GM18873 (cell line): Measurements from ENCODE around the gene TSPAN12.
"Not testable (repeated sequence)": the region's sequence is repeated elsewhere in the genome, so short reads cannot be mapped to it uniquely, and the experiment has no call there.

Source experiments
- ATAC-seq: cut with Tn5 transposase; IDR thresholded peaks from one replicate; pipeline ENCODE4 v1.9.1; 2021; ENCODE audit warnings: mild to moderate bottlenecking, moderate library complexity, moderate number of reproducible peaks; ENCODE audit not compliant: unreplicated experiment, low FRiP score

The TSPAN12 gene, protein sequence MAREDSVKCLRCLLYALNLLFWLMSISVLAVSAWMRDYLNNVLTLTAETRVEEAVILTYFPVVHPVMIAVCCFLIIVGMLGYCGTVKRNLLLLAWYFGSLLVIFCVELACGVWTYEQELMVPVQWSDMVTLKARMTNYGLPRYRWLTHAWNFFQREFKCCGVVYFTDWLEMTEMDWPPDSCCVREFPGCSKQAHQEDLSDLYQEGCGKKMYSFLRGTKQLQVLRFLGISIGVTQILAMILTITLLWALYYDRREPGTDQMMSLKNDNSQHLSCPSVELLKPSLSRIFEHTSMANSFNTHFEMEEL

DNA sequence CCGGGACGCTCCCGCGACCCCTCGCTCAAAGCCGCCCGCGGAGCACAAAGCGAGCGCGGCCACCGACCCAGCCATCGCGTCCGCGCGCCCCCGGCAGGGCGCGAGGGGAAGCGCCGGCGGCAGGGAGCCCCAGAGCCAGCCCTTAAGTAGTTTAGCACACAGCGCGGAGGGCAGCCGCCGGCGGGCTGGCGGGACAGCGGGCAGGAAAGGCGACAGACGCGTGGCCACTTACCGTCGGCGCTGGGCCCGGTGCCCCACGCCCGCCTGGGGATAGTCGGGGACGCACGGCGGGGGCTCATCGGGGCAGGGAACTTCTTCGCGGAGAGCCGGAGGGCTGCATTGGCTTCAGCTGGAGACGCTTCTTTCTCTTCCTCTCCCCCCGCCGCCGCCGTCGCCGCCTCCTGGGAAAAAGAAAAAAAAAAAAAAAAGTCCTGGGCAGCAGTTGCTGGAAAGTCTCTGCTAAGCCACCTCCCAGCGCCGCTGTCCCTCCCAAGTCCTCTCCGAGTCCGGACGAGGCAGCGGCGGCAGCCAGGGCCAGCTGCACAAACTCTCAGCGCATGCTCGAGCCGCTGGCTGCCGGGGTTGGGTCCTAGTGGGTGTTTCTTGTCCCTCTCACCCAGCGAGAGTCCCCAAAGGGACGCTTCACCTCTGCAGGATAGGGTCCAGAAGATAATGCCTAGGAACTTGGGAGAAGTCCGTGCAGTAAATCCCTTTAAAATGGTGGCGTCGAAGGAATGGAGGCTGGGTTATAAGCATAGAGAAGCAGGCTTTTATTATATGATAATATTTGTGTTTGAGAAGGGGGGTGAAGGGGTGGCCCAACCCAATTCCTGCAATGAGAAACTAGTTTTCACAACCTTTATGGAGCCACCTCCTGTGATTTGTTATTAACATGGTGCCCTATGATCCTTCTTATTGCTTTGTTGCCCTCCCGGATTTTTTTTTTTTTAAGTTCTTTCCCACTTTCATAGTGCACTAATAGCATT, at the start of gene TSPAN12:
Gene TSPAN12, minus strand, starts transcription at position 557 of the 986 bp plus-strand sequence. CDS start 1,381 bp downstream, outside the sequence.
- ATAC-seq: peak; percentile 62

DNA sequence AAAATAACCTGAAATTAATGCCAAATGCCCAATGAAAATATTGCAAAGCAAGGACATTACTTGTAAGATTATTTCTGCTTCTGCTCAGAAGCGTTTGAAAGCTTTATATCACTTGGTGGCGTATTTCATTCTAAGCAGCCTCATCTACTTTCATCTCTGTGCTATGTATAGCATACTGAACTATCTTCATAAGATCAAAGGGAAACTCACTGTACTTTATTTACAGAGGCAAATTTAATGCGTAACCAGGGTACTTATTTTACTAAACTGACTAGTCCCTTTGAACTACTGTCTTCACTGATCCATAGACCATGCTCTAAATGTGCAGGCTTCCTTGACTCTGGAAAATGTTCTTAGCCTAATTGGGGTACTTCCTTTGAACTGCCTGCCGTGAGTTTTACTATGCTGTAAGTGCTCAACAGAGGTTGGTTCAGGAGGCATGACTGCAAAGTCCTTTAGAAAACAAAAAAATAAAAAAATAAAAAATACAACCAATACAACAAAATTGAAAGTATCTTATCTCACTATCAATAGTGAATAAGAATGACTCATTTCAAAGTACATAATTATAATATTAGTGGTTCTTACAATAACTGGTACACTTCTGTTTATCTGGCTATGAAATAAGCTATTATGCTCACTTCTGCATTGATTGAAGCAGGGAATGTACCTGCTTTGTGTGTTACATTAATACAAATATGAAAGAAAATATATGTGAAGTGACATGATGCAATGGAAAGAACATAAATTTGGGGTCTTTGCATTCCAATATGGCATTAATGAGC, 41.0 kb upstream of the TSPAN12 start:
- no peak for ATAC-seq

GRCh38 chr7:120895253-120895652, 37.3 kb upstream of the TSPAN12 start:
- not testable (repeated sequence) for ATAC-seq

DNA sequence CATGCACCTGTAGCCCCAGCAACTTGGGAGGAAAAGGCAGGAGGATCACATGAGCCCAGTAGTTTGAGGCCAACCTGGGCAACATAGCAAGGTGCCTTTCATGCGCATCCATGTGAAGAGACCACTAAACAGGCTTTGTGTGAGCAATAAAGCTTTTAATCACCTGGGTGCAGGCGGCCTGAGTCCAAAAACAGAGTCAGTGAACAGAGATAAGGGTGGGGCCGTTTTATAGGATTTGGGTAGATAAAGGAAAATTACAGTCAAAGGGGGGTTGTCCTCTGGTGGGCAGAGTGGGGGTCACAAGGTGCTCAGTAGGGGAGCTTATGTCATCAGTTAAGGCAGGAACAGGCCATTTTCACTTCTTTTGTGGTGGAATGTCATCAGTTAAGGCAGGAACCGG, 27.7 kb upstream of the TSPAN12 start:
- not testable (repeated sequence) for ATAC-seq

DNA sequence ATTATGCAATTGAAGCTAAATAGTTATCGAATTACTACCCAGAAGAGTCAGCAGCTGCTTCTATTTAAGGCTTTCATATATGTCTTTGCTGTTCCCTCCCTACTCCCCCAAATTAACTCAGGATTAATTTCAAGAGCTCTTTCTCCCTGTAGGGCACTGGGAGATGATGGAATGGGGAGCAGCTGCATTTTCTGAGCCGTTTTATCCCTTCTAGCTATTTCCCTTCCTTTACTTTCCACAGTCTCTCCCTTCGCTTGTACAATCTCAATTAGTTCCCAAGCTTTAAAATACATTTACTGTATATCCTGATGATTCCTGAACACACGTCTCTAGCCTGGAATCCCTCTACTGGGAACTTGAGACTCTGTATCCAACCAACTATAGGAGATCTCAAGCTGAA, 19.8 kb upstream of the TSPAN12 start:
- ATAC-seq: no peak

DNA sequence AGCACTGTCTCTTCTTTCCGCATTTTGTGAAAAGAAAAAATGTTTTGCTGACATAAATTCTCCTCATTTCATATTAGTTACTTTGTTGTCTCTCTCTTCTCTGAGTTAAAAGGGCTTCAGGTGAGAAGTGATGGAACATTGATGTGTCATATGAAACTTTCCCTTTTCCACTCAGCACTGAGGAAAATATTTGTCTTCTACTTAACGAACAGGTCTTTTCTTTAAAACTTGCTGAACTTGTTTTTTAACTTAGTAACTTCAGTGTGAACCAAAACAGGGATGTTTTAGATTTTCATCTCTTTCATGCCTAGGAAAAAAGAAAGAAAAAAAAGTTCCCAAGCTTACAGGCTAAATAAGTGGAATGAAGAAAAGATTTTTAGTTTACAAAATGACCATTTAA, 19.0 kb upstream of the TSPAN12 start:
- no peak for ATAC-seq

DNA sequence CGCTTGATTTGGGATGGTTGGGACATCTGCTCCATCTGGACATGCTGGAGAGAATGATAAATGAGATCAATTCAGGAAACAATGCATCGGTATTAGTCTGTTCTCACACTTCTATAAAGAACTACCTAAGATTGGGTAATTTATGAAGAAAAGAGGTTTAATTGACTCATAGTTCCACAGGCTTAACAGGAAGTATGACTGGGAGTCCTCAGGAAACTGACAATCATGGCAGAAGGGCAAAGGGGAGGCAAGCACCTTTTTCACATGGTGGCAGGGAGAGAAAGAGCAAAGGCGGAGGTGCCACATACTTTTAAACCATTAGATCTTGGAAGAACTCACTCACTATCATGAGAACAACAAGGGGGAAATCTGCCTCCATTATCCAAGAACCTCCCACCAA, 16.8 kb upstream of the TSPAN12 start:
- ATAC-seq: no peak

DNA sequence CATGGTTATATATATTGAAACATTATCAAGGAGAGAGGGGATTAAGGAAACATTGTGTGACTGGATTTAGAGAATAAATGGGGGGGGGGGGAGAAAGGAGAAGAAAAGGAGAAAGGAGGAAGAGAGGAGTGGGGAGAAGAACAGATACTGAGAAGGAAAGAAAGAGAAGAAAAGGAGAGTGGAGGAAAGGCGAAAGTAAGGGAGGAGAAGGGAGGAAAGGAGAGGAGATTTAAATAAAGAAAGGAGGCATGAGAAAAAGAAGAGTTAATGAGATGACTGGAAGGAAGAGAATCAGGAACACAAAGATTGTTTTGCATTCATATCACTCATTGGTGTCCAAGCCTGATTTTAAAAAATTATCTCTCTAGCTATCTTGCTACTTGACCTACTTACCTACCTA, 16.1 kb upstream of the TSPAN12 start:
- ATAC-seq: no peak

GRCh38 chr7:120873401-120873800, 15.5 kb upstream of the TSPAN12 start:
- no peak for ATAC-seq

DNA sequence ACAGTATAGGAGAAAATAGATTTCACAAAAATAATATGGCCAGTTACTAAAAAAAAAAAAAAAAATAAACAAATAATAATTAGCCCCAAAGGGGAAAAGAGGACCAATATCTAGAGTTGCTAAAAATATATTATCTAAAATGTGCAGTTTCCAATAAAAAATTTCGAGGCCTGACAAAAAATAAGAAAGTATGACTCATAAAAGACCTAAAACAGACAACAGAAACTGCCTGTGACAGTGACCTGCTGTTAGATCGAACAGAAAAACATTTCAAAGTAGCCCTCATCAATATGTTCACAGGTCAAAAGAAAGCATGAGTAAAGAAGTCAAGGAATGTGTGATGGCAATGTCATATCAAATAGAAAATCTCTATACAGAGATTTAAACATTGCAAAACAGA, 11.8 kb upstream of the TSPAN12 start:
- ATAC-seq: peak; percentile 64

DNA sequence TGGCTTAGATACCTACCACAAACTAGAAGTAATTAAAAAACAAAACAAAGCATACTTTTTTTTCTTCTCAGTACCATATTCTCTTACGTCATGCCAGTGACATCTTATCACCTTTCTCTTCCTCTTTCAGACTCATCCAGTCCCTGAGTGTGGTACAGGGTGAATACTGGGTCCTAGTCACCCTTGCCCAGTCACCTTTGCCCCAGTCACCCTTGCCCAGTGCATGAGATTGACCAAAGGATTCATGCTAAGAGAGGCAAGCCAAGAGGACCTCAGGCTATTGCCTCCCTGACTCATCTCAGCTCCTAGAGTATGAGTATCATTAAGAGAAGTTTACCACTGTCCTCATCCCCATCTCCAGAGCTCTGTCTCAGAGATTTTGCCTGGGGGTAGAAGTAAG, 10.0 kb upstream of the TSPAN12 start:
- peak; percentile 47 for ATAC-seq

- no peak for ATAC-seq
These were observed 7.4 kb upstream of the TSPAN12 start for GRCh38 chr7:120865191-120865981.

GRCh38 chr7:120864141-120864900, 6.4 kb upstream of the TSPAN12 start:
- ATAC-seq: no peak

DNA sequence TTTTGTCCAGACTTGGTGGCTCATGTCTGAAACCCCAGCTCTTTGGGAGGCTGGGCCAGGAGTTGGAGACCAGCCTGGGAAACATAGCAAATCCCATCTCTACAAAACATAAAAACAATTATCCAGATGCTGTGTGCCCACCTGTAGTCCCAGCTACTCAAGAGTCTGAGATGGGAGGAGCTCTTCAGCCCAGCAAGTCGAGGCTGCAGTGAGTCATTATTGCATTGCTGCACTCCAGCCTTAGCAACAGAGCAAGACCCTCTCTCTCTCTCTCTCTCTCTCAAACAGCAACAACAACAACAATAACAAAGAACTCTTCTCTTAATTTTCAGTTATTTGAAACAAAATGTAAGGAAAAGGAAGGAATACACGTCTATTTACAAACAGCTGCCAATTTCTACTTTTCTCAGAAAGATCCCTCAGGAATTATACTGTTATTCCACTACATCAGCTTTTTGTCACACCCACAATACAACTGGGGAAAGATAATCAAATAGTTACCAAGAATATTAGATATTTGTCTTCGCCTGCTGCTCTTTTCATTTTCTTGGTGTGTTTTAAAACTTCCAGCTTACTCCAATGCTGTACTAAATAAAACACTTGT, 5.1 kb upstream of the TSPAN12 start:
- no peak for ATAC-seq

- ATAC-seq: no peak
These were observed 2.2 kb upstream of the TSPAN12 start for GRCh38 chr7:120860156-120860555.

- ATAC-seq: no peak
These were observed 1.5 kb upstream of the TSPAN12 start for GRCh38 chr7:120859459-120859858.

GRCh38 chr7:120856621-120857352, 1.2 kb downstream of the TSPAN12 start:
- peak; percentile 65 for ATAC-seq

DNA sequence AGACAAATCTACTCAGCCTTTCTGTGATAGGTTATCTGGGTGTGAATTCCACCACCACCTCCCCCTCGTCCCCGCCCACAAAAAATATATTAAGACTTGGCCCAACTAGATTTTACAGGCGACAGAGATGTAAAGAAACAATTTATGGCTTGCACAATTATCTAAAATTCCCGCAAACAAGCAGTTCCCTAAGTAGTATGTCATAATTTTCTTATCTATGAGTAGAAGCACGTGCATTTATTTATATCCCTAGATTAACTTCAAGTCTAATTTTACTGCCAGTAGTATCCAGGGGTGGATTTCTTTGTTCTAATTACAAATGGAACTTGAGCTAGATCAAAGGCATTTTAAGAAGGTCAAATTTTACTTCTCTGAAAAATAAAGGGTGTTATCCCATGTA, 1.7 kb downstream of the TSPAN12 start:
- ATAC-seq: no peak
